ENCODE measurements around the gene KLRG1.

GRCh38 chr12:8970432-8970831 is 18.9 kb upstream of the KLRG1 start:
- no peak for TF ChIP-seq POLR2A (IDR thresholded peaks at IDR 0.05; ENCODE audit: low read depth, low read length)
- no peak for TF ChIP-seq POLR2AphosphoS5 (IDR thresholded peaks at IDR 0.05; ENCODE audit: low read depth, low read length)
- no peak for TF ChIP-seq TAF1 (IDR thresholded peaks at IDR 0.05; ENCODE audit: low read depth, low read length)

Data from GM12891 (cell line).